Measurements from ENCODE around the gene BMERB1. TPM values are rescaled to one million over a fixed set of nuclear protein-coding genes. Genes with fewer than 3 reads are reported as not detected.
"Not testable (repeated sequence)": the region's sequence is repeated elsewhere in the genome, so short reads cannot be mapped to it uniquely, and the experiment has no call there.

BMERB1 gene
- total RNA-seq, result 100 to 1,000 TPM in 2 of 4 donors, 10 to 100 TPM in 2; 31.3 to 133 (median 84.6) TPM
- polyA plus RNA-seq, result 10 to 100 TPM; 26.6 to 83.8 (median 38.3) TPM
- long read RNA-seq, donor 1, transcript C16orf45-201 (6 exons, 2,404 nt), result major isoform, 33 of 38 reads
- long read RNA-seq, donor 1, partial matches to known transcripts, result 4 of 38 reads
- long read RNA-seq, donor 1, other reads (novel, unspliced or antisense), result 1 of 38 reads
- long read RNA-seq, donor 2, transcript C16orf45-201 (6 exons, 2,404 nt), result major isoform, 176 of 209 reads
- long read RNA-seq, donor 2, partial matches to known transcripts, result 26 of 209 reads
- long read RNA-seq, donor 2, other reads (novel, unspliced or antisense), result 7 of 209 reads

GRCh38 chr16:15434425-15435215, at the start of gene BMERB1:
Gene BMERB1 (plus strand): TSS chr16:15434588. CDS start chr16:15434654, 66 bp downstream.
- intact Hi-C loops (cut with DNase I), result no loop called here
- H3K27ac ChIP-seq, result peak within 1 kb of the TSS; percentile 84
- H3K4me1 ChIP-seq, result peaks cover 12% of the 10 kb centered on the region
- DNase-seq (peak; percentile 85 to 93), ATAC-seq (peak; percentile 92 to 96 (median 96))
- peaks cover 0 to 3% (median 0%) of the 10 kb centered on the region in 3 donors for H3K27me3 ChIP-seq (ENCODE audit: insufficient read depth in 3 of 3, low read length in 2 of 3)
- WGBS, 3 donors, result 0 to 1% (median 0%) methylated on average over 44 to 63 of the region's 63 CpGs
- no peaks in the 10 kb centered on the region for H3K9me3 ChIP-seq
- H3K36me3 ChIP-seq (ENCODE audit: insufficient read depth in 1 of 2, low read depth in 1 of 2), result no peaks in the 10 kb centered on the region
- H3K4me3 ChIP-seq, result peak within 1 kb of the TSS; percentile 95
- TF ChIP-seq CTCF (IDR thresholded peaks at IDR 0.05), result no peak

GRCh38 chr16:15388060-15388459, 46.3 kb upstream of the BMERB1 start:
- H3K27ac ChIP-seq; H3K36me3 ChIP-seq (ENCODE audit: insufficient read depth in 1 of 2, low read depth in 1 of 2); DNase-seq; ATAC-seq; H3K9me3 ChIP-seq; H3K4me1 ChIP-seq; H3K4me3 ChIP-seq; H3K27me3 ChIP-seq (ENCODE audit: insufficient read depth in 3 of 3, low read length in 2 of 3); intact Hi-C loops (cut with DNase I): not testable (repeated sequence)
- 77 to 85% (median 81%) methylated on average over 6 of the region's 6 CpGs for WGBS, 3 donors

- DNase-seq; H3K27ac ChIP-seq; H3K9me3 ChIP-seq; intact Hi-C loops (cut with DNase I); H3K4me1 ChIP-seq; ATAC-seq; H3K36me3 ChIP-seq (ENCODE audit: insufficient read depth in 1 of 2, low read depth in 1 of 2); H3K27me3 ChIP-seq (ENCODE audit: insufficient read depth in 3 of 3, low read length in 2 of 3); H3K4me3 ChIP-seq: not testable (repeated sequence)
- 76 to 80% (median 79%) methylated on average over 5 of the region's 5 CpGs for WGBS, 3 donors
Observed at GRCh38 chr16:15389916-15390315, 44.5 kb upstream of the BMERB1 start.

- ATAC-seq; H3K9me3 ChIP-seq; H3K36me3 ChIP-seq (ENCODE audit: insufficient read depth in 1 of 2, low read depth in 1 of 2); H3K27me3 ChIP-seq (ENCODE audit: insufficient read depth in 3 of 3, low read length in 2 of 3); H3K27ac ChIP-seq; H3K4me1 ChIP-seq; DNase-seq; intact Hi-C loops (cut with DNase I); H3K4me3 ChIP-seq: not testable (repeated sequence)
- 88 to 91% (median 89%) methylated on average over 7 of the region's 8 CpGs for WGBS, 3 donors
Observed at GRCh38 chr16:15393025-15393424, 41.4 kb upstream of the BMERB1 start.

- peak within 1 kb of the TSS; percentile 80 for H3K27ac ChIP-seq
Observed at GRCh38 chr16:15395631-15396508, 38.5 kb upstream of the BMERB1 start, which contains the start of gene MPV17L. Gene MPV17L (plus strand): TSS chr16:15395754. CDS start chr16:15395898, 144 bp downstream.

GRCh38 chr16:15396509-15396829, 37.9 kb upstream of the BMERB1 start:
- peak in 3 of 4 donors; percentile 1 to 26 (median 15) for ATAC-seq
- H3K27me3 ChIP-seq (ENCODE audit: insufficient read depth in 3 of 3, low read length in 2 of 3); H3K9me3 ChIP-seq; DNase-seq; intact Hi-C loops (cut with DNase I): not testable (repeated sequence)
- peaks cover 0 to 19% of the 10 kb centered on the region in 2 donors for H3K36me3 ChIP-seq (ENCODE audit: insufficient read depth in 1 of 2, low read depth in 1 of 2)
- H3K4me3 ChIP-seq, result peak overlapping the region; percentile 67
- 64 to 82% (median 67%) methylated on average over 8 of the region's 8 CpGs for WGBS, 3 donors
- peaks cover 11% of the 10 kb centered on the region for H3K4me1 ChIP-seq
- H3K27ac ChIP-seq, result peak overlapping the region; percentile 80

More at GRCh38 chr16:15395631-15396508, 38.5 kb upstream of the BMERB1 start, which contains the start of gene MPV17L:
- DNase-seq (peak; percentile 73 to 91), ATAC-seq (peak; percentile 87 to 93 (median 91))
- Histone ChIP-seq H3K4me1 (peaks cover 11% of the 10 kb centered on the region), H3K36me3 (ENCODE audit: insufficient read depth in 1 of 2, low read depth in 1 of 2) (peaks cover 0 to 14% of the 10 kb centered on the region in 2 donors), H3K4me3 (peak within 1 kb of the TSS; percentile 67)
- intact Hi-C loops (cut with DNase I); H3K9me3 ChIP-seq; H3K27me3 ChIP-seq (ENCODE audit: insufficient read depth in 3 of 3, low read length in 2 of 3): not testable (repeated sequence)
- WGBS, 3 donors, result 2 to 4% (median 4%) methylated on average over 52 to 79 of the region's 79 CpGs
